Middle frontal gyrus (tissue), 1 donor: ENCODE measurements around the gene BDH1.

Source experiments
- DNase-seq: peaks from one replicate; pipeline ENCODE4 v3.0.0-alpha.2; 2015; ENCODE audit warnings: low spot score; ENCODE audit errors: extremely low spot score

BDH1 gene

DNA sequence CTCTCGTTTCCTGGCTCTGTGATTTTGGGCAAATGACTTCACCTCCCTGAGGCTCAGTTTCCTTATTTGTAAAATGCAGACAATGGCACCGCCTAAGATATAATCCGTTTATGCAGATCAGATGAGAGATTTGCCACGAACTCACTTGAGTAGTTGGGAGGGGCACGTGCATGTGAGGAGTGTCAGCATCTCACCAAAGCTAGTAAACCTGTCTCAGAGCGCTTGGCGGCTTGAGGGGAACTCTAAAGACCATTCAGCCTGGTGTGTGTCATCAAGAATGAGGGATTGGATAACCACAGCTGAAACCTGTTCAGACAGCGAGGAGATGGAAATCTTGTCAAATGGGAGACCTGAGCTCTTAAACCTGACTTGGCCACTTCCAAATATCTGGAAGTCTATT is 48.7 kb downstream of the BDH1 start:
- no peak for DNase-seq

DNA sequence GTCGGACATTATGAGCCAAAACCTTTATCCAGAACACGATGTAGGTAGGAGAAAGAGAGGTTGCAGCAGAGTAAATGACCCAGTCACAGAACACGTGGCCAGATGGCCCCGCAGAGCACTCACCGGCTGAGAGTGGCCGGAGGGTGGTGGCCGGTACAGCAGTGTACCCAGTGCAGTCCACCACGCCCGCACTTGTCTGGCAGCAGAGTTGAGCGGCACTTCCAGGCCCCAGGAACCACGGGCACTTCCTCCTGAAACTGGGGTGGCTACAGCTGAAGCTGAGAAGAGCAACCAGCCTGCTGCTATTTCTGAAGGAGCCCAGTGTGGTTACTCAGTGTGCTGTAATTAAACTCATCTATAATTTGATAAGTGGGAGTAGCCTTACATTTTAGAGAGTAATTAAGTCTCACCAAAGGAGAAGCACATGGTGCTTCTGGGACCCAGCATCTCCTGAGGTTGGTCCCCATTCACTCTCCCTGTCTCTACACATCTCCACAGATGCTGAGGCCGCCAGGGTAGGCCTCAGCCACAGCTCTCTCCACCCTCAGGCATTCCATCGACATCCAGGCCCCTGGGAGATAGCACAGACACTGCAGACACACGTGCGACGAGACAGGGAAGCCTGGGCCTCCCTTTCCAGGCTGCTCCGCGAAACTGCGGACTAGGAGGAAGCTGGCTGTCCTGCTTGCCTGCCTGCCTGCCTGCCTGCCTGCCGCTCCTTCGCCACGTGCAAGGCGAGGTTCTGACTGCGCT is 49.8 kb downstream of the BDH1 start:
- no peak for DNase-seq

GRCh38 chr3:197504641-197505121 is 51.1 kb downstream of the BDH1 start:
- DNase-seq, result no peak

- no peak for DNase-seq
Measured at GRCh38 chr3:197504229-197504628, 51.5 kb downstream of the BDH1 start.

DNA sequence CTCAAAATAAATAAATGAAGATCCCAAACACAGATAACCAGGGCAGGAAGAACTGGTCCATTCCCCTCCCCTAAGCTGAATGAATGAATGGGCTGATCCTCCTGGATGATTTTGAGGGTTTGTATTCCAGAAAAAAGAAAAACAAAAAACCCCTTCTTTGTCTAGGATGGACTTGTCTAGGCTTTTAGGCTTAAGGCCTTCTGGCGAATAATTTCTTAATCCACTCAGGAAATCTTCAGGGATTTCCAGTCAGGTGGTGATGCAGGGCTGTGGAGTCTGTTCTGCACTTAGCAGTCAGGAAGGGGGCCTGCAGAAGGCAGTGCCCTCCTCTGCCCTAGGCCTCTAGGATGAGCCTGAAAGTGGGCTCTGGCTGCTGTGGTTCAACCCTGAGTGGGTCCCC is 52.1 kb downstream of the BDH1 start:
- no peak for DNase-seq

- DNase-seq, result no peak
Measured at GRCh38 chr3:197501879-197502620, 53.7 kb downstream of the BDH1 start.

DNA sequence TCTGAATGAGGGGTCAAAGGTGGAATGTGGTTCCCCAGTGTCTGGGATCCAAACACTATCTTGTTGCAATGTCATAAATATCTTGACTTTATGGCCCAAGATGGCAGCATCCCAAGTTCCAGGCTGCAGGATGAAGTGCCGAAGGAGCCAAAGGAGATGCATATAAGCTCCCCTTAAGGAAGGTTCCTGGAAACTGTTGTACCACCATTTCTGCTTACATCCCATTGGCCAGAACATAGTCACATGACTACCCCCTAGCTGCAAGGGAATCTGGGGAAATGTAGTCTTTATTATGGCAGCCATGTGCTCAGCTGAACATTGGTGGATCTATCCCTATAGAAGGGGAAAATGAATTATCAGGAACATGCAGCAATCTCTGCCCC is 54.3 kb downstream of the BDH1 start:
- DNase-seq, result no peak

GRCh38 chr3:197500812-197501211 is 55.0 kb downstream of the BDH1 start:
- DNase-seq, result no peak

- no peak for DNase-seq
Measured at GRCh38 chr3:197499427-197499826, 56.3 kb downstream of the BDH1 start.

- no peak for DNase-seq
Measured at GRCh38 chr3:197498499-197499241, 57.1 kb downstream of the BDH1 start.

DNA sequence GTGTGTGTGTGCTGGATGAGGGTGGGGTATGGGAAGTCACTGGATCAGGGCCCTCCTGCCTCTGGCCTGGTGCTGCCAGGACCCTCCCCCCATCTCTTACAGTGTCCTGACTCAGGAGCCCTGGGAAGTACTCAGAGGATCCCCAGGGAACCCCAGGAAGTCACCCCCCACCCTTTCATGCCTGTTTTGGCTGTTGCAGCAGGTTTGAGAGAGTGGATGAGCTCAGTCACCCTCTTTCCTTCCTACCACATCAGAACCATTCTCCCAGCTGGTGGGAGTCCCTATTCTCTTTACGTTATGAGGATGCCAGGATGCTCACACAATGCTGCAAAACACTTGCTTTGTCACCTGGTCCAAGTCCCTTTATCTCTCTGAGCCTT is 59.0 kb downstream of the BDH1 start:
- DNase-seq, result no peak

DNA sequence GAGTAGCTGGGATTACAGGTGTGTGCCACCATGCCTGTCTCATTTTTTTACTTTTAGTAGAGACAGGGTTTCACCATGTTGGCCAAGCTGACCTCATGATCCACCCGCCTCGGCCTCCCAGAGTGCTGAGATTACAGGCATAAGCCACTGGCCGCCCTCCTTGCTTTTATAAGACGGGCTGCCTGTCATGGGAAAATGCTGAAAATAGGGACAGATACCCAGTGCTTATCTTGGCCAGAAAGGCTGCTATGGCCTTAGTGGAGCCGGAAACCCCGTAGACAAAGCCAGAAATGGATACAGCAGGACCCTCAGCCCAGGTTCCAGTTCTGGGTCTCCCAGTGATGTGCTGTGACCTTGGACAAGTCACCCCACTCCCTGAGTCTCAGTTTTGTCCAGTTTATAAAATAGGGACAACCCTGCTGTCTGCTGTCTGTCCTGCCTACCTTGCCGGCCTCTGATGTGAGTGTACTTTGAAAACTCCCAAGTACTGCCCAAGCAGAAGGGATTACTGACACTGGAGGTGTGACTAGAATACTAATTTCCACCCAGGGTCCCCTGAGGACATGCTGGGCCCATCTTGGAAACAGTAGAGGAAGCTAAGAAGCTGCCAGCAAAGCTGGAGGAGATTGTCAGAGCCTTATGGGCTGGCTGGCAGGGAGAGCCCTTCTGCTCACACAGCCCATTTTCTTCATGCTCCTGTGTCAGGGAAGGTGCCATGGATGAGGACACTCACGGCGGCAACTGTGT is 59.6 kb downstream of the BDH1 start:
- no peak for DNase-seq

GRCh38 chr3:197495499-197495898 is 60.3 kb downstream of the BDH1 start:
- DNase-seq, result no peak

DNA sequence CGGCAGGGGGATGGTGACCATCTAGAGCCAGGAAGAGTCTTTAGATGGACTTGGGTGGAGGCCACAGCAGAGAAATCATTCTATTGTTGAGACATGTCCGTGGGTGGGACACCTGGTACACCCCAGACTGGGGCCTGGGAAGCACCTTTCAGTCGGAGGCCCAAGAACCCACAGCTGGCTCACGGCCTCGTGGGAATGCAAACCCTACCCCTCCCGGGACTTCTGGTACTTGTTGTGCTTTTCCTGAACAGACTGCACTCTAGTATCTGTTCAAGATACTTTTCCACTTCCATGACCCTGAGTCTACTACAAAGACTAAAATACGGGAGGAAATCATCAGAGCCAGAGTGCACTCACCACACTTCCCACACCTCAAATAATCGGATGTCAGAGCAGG is 60.7 kb downstream of the BDH1 start:
- DNase-seq, result no peak

GRCh38 chr3:197494366-197495058 is 61.3 kb downstream of the BDH1 start:
- DNase-seq, result no peak

GRCh38 chr3:197493049-197493448 is 62.7 kb downstream of the BDH1 start:
- no peak for DNase-seq

GRCh38 chr3:197491923-197492664 is 63.7 kb downstream of the BDH1 start:
- DNase-seq, result no peak

DNA sequence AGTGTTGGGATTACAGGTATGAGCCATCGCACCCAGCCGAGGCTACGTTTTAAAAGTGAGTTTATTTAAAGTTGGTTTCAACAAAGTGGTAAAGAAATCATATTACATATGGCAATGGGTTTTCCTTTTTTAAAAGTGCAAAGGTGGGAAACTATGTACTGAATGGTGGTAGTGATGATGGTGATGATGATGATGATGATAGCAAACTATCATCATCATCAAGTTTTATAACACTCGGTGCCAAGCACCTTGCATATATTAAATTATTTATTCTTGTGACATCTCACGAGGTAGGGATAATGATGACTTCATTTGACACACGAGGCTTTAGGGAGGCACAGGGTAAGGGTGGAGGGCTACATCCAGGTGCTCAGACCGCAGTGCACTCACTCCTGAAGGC is 64.3 kb downstream of the BDH1 start:
- DNase-seq, result no peak

GRCh38 chr3:197490098-197491058 is 65.4 kb downstream of the BDH1 start:
- no peak for DNase-seq
